KOPT-K1 (cell line): Measurements from ENCODE around the gene NR2C1.

Source experiments
- H3K27ac ChIP-seq: fragments of 200-600 bp; sonication (generic); 2 replicates; pipeline ENCODE4 v1.5.1; 2016; ENCODE audit warnings: antibody characterized with exemption, mild to moderate bottlenecking, low read depth, low read length; ENCODE audit not compliant: poor library complexity, severe bottlenecking
- H3K36me3 ChIP-seq: fragments of 200-600 bp; sonication (generic); 2 replicates; pipeline ENCODE4 v1.5.1; 2017; ENCODE audit warnings: antibody characterized with exemption, mild to moderate bottlenecking, low read length, moderate library complexity; ENCODE audit not compliant: insufficient read depth
- H3K9me3 ChIP-seq: fragments of 200-600 bp; sonication (generic); 2 replicates; pipeline ENCODE4 v1.5.1; 2017; ENCODE audit warnings: antibody characterized with exemption, low read length, mild to moderate bottlenecking; ENCODE audit not compliant: insufficient read depth, poor library complexity, severe bottlenecking

The NR2C1 gene

GRCh38 chr12:94972795-94973194, 100.6 kb downstream of the NR2C1 start:
- Histone ChIP-seq H3K27ac (no peak overlapping the region), H3K36me3 (peaks cover 32% of the 10 kb centered on the region), H3K9me3 (no peaks in the 10 kb centered on the region)

- H3K9me3 ChIP-seq: no peaks in the 10 kb centered on the region
- H3K36me3 ChIP-seq: peaks cover 32% of the 10 kb centered on the region
- H3K27ac ChIP-seq: no peak overlapping the region
These were observed 101.5 kb downstream of the NR2C1 start for GRCh38 chr12:94971923-94972322.

- H3K9me3 ChIP-seq: no peaks in the 10 kb centered on the region
- peaks cover 29% of the 10 kb centered on the region for H3K36me3 ChIP-seq
- H3K27ac ChIP-seq: no peak overlapping the region
These were observed 102.9 kb downstream of the NR2C1 start for GRCh38 chr12:94970560-94970959.
